IPS DF 4.7 (cell line): Measurements from ENCODE around the gene DEDD2.
"Not testable (repeated sequence)": the region's sequence is repeated elsewhere in the genome, so short reads cannot be mapped to it uniquely, and the experiment has no call there.

Experiments
- DNase-seq: peaks from one replicate; pipeline ENCODE4 v3.0.0-alpha.2; 2013; ENCODE audit warnings: low spot score; ENCODE audit errors: extremely low read depth

Gene DEDD2, protein sequence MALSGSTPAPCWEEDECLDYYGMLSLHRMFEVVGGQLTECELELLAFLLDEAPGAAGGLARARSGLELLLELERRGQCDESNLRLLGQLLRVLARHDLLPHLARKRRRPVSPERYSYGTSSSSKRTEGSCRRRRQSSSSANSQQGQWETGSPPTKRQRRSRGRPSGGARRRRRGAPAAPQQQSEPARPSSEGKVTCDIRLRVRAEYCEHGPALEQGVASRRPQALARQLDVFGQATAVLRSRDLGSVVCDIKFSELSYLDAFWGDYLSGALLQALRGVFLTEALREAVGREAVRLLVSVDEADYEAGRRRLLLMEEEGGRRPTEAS

GRCh38 chr19:42217520-42218437 lies at the start of gene DEDD2:
Gene DEDD2 (minus strand): TSS chr19:42217677. CDS start chr19:42217007, 670 bp downstream.
- peak; percentile 80 for DNase-seq

- not testable (repeated sequence) for DNase-seq
Measured at GRCh38 chr19:42266928-42267603, 49.6 kb upstream of the DEDD2 start.

DNA sequence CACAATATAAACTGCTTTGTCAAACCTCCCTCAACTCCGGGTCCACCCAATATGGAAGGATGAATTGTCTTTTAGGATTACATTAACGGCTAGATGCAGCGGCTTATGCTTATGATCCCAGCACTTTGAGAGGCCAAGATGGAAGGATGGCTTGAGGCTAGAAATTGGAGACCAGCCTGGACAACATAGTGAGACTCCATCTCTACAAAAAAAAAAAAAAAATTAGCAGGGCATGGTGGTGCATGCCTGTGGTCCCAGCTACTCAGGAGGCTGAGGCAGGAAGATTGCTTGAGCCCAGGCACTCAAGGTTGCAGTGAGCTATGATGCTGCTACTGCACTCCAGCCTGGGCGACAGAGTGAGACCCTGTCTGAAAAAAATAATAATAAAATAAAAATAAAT lies 48.6 kb upstream of the DEDD2 start:
- not testable (repeated sequence) for DNase-seq

DNA sequence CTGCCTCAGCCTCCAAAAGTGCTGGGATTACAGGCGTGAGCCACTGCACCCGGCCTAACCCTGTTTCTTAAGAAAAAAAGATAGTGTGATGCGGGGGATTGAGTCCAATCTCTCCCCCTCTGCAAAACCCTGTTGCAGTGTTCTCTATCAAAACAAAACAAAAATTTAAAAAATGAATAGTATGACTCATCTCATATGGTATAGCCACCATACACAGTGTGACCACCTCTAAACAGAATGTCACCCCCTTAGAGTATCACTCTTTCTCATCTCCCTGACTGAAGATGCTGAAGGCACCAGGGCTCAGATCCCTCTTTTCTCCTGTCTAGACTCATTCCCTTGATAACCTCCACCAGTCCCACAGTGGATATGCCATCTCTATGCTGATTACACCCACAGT lies 44.3 kb upstream of the DEDD2 start:
- no peak for DNase-seq

DNA sequence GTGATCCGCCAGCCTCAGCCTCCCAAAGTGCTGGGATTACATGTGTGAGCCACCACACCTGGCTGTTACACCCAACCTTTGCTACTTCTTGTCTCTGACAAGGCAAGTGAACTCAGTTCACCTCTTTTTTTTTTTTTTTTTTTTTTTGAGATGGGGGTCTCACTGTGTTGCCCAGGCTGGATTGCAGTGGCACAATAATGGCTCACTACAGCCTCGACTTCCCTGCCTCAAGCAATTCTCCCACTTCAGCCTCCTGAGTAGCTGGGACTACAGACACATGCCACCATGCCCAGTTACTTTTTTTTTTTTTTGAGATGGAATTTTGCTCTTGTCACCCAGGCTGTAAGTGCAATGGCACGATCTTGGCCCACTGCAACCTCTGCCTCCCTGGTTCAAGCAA lies 40.4 kb upstream of the DEDD2 start:
- DNase-seq: not testable (repeated sequence)

DNA sequence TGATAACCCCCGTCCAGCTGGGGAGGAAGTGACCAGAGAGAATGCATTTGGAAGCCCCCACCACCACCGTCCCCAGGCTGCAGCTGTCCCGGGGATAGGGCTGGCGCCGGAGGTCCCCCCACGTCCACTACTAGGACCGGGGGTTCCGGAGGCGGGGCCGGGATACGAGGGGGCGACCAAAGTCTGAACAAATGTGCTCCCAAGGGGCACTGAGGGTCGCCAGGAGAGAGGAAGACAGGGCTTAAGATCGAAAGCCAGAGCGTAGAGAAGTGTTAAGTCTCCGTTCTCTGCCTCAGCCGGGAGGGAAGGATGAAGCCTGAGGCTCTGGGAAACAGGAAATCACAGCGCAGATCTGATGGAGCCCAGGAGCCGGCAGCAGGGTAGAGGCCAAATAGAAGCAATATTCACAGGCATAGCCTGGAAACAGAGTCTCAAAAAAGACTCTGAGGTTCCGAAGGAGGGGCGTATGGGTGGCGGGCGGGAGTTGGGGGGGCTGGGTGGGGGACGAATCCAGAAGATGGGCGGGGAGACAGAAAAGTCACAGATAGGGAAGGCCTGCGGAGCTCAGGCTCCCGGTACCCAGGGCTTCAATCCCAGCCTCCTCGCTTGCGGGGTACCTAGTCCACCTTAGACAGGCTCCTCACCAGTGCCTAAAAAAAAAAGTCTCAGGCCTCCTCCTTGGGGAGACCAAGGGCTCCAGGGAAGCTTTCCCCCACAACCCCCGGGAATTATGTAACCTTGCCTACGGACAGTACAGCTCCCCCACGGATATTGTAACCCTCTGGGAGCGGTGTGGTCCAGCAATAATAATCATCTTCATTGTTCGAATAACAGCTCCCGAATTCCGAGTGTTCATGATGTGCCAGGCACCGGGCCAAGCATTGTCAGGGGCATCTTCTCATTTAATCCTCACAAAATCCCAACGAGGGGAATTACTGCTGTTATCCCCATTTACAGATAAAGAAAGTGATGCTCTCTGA lies 38.6 kb upstream of the DEDD2 start:
- DNase-seq: no peak

DNA sequence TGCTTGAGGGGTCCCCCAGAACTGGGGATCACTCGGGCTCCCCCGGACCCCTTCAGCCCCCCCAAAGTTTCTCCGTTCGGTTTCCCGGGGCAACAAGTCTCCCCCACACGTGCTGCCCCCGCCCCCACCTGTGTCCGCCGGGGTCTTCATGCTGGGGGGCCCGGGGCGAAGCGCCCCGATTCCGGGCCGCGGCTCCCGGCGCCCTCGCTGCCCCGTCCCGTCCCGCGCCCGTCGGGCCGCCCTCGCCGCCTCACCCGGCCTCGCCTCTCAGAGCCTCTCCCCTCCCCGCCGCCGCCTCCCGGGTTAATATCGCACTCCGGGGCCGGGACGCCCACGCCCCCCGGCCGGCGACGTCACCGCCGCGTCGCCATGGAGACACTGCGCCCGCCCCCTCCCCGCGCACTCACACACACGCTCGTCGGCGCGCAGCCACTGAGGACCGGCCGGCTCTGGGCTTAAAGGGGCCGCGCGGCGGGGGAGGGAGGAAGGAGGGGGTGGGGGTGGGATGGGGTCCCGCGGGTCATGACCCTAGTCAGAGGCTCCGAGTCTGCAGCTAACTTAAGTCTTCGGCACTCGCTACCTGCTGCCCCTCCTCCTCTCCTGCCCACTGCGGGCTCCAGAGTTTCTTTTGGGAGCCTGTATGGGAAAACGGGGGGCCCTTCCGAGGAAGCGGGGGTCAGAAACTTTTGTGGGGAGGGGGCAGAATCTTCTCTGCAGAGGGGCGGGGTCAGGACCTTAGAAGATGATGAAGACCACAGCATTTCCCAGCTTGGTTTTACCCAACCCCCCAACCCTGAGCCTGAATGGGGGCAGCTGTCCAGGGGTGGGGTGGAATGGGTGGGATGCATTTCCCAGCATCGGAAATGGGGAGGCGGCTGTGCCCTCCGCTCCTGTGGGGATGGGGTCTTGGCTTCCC lies 37.6 kb upstream of the DEDD2 start, which contains the start of gene ERF:
Gene ERF (minus strand): TSS at position 279 of the 916 bp plus-strand sequence. CDS start 129 bp downstream, at position 150.
- no peak for DNase-seq

DNA sequence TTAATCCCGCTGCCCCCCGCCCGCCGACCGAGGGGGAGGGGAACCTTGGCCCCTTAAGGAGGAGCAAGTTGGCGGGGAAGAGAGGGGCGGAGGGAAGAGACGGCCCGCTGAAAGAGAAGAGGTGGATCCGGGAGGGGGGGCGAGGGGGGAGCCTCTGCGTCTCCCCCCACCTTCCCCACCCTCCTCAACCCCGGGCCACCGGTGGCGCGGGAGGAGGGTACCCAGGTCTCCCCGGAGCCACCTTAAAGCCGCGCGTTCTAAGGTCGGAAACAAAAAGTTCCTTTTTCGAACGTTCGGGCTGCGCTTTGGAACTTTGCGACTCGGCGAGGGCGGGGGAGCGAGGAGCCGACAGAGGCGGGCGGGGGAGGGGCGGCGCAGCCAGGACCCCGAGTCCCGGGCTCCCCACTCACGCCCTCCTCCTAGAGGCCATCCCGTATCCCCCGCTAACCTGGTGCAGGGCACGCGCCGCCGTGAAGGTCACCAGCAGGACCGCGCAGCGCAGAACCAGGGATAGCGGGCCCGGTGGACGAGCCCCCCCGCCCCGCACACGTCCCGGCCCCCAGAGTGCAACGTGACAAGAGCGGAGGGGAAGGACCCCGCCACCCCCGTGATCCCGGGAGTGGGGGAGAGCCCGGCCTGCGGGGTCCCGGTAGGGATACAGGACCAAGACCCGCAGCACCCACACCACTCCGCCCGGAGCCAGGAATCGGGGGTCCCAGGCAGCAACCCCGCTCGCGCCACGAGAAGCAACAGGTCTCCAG lies 36.8 kb upstream of the DEDD2 start:
- DNase-seq: no peak

DNA sequence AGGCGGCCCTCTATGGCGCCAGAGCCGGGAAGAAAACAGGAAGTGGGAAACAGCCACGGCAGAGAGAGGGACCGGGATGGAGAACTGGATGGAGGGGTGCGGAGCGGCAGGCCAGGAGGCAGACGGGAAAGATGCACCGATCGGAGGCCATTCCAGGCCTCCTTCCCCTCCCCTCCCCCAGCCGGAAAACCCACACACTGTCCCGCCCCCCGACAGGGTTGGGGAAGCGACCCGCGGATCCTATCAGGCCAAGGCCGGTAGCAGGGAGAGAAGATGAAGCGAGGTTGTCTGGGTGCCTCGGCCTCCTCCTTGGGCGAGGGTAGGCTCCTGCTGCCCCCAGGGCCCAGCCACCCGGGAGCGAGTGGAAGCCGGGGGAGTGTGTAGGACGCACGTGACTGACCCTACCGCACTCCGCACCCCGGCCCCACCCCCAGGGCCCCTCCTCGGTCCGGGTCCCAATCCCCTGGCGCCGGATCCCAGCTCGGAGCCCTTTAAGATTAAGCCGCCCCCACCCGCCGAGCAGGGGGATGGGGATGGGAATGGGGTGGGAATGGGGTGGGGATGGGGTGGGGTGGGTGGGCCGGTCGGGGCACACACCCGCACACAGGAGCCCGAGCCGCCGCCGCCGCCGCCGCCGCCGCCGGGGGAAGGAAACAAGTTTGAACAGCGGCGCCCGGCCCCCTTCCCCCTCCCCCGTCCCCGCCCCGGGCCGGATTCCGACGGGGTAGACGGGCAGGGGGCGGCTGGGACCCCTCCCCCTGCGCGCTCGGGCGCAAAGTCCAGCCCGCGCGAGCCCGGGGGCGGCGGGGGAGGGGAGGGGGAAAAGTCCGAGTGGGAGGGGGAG lies 36.0 kb upstream of the DEDD2 start:
- no peak for DNase-seq

DNA sequence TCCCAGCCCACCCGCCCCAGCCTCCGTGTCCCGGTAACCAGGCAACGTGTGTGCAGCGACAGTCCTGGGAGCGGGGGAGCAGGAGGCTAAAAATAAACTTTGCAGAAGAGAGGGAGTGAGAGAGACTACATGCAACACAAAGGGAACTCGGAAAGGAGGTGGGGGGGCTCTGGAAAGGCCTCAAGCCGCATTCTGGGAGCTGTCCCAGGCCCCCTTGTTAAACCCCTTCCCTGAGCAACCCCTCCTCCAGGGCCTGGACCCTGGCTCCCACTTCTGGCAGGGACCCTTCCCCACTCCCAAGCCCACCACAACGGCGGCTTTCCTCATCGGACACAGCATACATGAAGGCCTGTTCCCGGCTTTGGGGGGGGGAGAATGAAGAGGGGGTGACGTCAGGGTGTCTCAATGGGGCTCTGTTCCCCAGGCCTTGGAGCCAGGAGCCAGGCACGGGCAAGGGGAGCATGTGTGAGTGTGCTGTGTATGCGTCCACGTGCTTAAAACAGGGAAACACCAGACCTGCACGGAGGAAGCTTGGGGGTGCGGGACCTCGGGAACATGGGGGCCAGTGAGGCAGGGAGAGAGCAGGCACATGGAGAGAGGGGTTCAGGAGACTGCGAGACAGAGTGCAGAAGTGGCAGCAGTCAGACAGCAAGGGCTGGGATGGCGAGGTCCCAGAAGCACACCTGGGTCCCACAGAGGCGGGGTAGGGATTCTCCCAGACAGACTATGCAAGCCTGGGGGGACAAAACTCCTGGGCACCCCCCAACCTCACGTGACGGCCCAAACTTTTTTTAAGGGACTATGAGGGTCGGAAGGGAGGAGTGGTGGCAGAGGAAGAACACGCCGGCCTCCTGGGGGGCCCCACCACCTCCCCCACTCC lies 35.1 kb upstream of the DEDD2 start:
- no peak for DNase-seq

DNA sequence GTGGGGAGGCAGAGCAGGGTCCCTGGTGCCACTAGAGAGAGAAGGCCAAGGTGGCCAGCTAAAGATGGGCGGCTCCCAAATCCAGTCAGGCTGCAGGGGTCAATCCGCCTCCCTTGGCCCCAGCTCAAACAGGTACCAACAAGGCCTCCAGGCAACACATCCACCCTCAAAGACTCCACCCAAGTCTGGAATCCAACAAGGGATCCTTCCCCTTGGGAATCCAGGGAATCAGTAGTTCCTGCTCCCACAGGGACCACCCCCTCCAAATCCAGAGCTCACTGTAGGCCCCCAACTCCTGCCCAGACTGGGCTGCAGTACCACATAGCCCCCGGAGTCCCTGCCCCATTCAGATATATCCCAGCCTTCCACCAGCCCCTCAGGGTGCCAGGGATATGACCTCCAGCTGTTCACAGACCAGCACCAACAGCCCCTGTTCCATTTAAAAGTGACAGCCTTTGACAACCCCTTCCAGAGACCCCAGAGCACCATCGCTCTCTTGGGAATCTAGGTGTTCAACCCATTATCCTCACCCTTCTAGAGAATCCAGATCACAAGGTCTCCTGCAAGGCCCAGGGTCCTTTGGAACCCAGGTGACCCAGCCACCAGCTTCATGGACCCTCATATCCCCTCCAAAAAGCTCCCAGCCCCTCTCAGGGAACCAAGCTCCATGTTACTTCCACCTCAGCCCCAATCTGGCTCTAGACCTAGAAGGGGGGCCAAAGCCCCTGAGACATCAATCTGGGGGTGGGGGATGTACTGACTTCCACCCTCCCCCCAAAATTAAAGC lies 34.3 kb upstream of the DEDD2 start:
- no peak for DNase-seq

- no peak for DNase-seq
Measured at GRCh38 chr19:42250666-42251531, 33.4 kb upstream of the DEDD2 start.

- DNase-seq: no peak
Measured at GRCh38 chr19:42250183-42250665, 32.7 kb upstream of the DEDD2 start.

DNA sequence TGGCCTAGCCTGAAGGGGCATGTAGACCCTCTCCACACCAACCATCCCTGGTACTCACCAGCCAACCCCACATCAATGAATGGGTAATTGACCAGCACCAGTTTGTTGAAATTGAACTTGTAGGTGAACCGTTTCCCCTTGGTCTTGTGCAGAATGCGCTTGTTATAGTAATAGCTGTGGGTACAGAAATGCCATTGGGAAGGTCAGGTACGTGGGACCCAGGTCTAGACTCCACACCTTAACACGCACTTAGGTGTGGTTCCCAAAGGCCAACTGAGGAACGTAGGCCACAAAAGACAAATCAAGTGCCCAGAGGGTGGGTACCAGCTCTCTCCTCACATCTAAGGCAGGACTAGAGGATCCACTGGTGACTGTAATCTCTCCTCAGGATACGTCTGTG lies 32.3 kb upstream of the DEDD2 start:
- no peak for DNase-seq
